Heart left ventricle (tissue), 13 donors: ENCODE data around the gene SPNS3.

ENCODE experiments used
- POLR2A ChIP-seq, 2 donors: fragments of 450-650 bp; IDR thresholded peaks; one replicate each; pipeline ENCODE4 v1.6.1; 2017; ENCODE audit warnings: antibody characterized with exemption in 2 of 2, mild to moderate bottlenecking in 2 of 2, moderate library complexity in 2 of 2
- TF ChIP-seq, protein P1 (sequence below), 12 donors: fragments of 200-600 bp; sonication (generic) in 4 of 12; IDR thresholded peaks; one replicate each; pipeline versions ENCODE4 v1.5.0 to v1.8.0; 2018 to 2022; ENCODE audit warnings: antibody characterized with exemption in 12 of 12, mild to moderate bottlenecking in 5 of 12
- donor health status: ischemic (EF 13 %, LVEDD 7.1; RV severe dilation, severe dysfunction).
- donor health status: DM: no; HTN: yes; CAD: no.
- donor health status: DM: no; HTN: no; CAD: no.
- donor health status: ischemic (EF 25% LVEDD 6.9; RV normal size, moderate dysfunction).
- donor health status: ischemic (EF 25% LVEDD 5.7; RV mildly dilated, moderate dysfunction).
- donor health status: ischemic (EF 35%, LVEDD 5.7; RV mildly dilated, moderate dysfunction).
- donor health status: nonischemic (EF 11% LVEDD 7.7; RV severe dilation, severe dysfunction).
- donor health status: DM: yes; HTN: yes; CAD: no.
- donor health status: PGD.
- donor health status: ischemic (EF 29% LVEDD 5.4; RV normal size, mild dysfunction).
- donor health status: nonischemic (EF 23%, LVEDD 6.1; RV moderate dilation, normal function).

DNA sequence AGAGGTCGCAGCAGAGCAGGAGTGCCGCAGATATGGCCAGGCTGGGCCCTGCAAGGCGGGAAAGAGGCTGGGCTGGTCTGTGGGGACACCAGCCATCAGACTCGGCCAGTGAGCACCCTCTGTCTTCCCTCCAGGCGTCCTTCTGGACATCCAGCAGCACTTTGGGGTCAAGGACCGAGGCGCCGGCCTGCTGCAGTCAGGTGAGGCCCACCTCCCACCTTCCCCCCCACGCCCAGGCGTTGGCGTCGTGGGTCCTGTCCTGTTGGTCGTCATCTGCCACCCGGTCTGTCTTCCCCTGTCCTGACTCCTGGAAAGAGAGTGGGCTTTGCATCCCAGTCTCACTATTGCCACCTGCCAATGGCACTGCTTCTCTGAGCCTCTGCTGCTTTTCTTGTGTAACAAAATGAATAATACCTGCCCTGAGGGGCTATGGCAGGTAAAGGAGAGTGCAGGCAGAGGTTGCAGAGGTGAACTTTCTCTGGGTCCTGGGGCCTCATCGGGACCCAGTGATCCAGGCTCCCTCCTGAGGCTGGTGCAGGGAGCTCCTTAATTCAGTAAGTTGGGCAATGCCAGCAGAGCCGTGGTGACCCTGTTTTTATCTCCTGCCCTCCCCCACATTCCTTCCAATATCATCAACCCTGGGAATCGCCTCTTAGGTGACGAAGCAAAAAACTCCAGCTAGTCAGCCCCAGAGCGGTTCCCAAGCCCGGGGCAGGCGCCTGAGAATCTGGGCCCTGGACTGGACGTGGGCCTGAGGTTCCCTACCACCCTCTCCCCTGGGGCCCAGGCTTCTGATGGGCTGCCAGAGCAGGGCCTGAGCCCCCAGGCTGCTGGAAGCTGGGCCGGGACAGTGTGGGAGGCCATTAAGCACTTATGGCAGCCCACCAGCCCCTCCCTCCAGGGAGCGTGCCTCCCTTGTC is 79.6 kb downstream of the SPNS3 start:
- TF ChIP-seq, protein P1, sequence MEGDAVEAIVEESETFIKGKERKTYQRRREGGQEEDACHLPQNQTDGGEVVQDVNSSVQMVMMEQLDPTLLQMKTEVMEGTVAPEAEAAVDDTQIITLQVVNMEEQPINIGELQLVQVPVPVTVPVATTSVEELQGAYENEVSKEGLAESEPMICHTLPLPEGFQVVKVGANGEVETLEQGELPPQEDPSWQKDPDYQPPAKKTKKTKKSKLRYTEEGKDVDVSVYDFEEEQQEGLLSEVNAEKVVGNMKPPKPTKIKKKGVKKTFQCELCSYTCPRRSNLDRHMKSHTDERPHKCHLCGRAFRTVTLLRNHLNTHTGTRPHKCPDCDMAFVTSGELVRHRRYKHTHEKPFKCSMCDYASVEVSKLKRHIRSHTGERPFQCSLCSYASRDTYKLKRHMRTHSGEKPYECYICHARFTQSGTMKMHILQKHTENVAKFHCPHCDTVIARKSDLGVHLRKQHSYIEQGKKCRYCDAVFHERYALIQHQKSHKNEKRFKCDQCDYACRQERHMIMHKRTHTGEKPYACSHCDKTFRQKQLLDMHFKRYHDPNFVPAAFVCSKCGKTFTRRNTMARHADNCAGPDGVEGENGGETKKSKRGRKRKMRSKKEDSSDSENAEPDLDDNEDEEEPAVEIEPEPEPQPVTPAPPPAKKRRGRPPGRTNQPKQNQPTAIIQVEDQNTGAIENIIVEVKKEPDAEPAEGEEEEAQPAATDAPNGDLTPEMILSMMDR (IDR thresholded peaks at IDR 0.05): peak in 1 of 12 donors; percentile 10
- no peak for TF ChIP-seq POLR2A (IDR thresholded peaks at IDR 0.05)
